Cardiac muscle cell (in vitro differentiated cells and primary cell): ENCODE data around the gene POLA2. TPM values are rescaled to one million over a fixed set of nuclear protein-coding genes. Genes with fewer than 3 reads are reported as not detected.

Experiments
- DNase-seq, 2 donors: peaks; one replicate each; pipeline versions ENCODE4 v3.0.0 to v3.0.0-alpha.2; 2010 to 2017; ENCODE audit warnings: low read depth in 1 of 2, low spot score in 1 of 2
- H3K27ac ChIP-seq: fragments of 200-600 bp; sonication (generic); 2 replicates; pipeline ENCODE4 v1.5.1; 2016
- H3K27me3 ChIP-seq: fragments of 200-600 bp; sonication (generic); 2 replicates; pipeline ENCODE4 v1.6.0; 2016; ENCODE audit warnings: control low read depth
- H3K36me3 ChIP-seq: fragments of 200-600 bp; sonication (generic); 2 replicates; pipeline ENCODE4 v1.5.1; 2016; ENCODE audit warnings: control low read depth
- H3K4me1 ChIP-seq: fragments of 200-600 bp; sonication (generic); 2 replicates; pipeline ENCODE4 v1.8.1; 2017; ENCODE audit warnings: low read depth, mild to moderate bottlenecking, mixed run types
- H3K4me3 ChIP-seq: fragments of 200-600 bp; sonication (generic); 2 replicates; pipeline ENCODE4 v1.5.1; 2016; ENCODE audit warnings: mild to moderate bottlenecking
- H3K9me3 ChIP-seq: fragments of 200-600 bp; sonication (generic); 2 replicates; pipeline ENCODE4 v1.5.1; 2017; ENCODE audit warnings: low read depth, mild to moderate bottlenecking, control low read depth
- CTCF ChIP-seq: IDR thresholded peaks from 2 replicates; pipeline ENCODE4 v1.5.1; 2012; ENCODE audit warnings: low read depth, mild to moderate bottlenecking, low read length
- polyA plus RNA-seq: library from polyadenylated mRNA; unstranded; fragments of >200 nt; fragmentation: Nextera tagmentation; extraction: Ambion mirVana; gene quantifications from 2 replicates; pipeline ENCODE4 v1.2.1, GENCODE V29; 2016
- total RNA-seq: library from RNA; depleted of rRNA; stranded (reverse); fragments of >200 nt; gene quantifications from 2 replicates; pipeline ENCODE4 v1.2.3, GENCODE V29; 2016

POLA2 gene
- total and polyA plus RNA-seq, 2 experiments from 2014 or later = 20.3 to 31.7 TPM

DNA sequence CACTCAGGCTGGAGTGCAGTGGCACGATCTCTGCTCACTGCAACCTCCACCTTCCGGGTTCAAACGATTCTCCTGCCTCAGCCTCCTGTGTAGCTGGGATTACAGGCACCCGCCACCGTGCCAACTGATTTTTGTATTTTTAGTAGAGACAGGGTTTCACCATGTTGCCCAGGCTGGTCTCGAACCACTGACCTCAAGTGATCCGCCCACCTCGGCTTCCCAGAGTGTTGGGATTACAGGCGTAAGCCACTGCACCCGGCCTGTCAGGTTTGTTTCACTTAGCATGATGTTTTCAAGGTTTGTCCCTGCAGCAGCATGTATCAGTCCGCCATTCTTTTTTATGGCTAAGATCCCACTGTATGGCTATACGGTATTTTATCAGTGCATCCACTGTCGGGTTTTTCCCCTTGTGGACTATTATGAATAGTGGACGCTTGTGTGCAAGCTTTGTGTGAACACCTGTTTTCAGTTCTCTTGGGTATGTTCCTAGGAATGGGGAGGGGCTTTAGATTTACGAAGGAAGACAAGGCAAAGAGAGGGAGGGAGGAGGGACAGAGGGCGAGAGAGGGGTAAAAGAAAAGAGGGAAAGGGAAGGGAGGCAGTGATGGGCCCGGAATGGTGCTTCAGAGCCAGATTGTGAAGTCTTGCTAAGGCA, 39.0 kb downstream of the POLA2 start:
- Histone ChIP-seq H3K27ac (no peak overlapping the region), H3K4me1 (peaks cover 20% of the 10 kb centered on the region)
- no peak for TF ChIP-seq CTCF

DNA sequence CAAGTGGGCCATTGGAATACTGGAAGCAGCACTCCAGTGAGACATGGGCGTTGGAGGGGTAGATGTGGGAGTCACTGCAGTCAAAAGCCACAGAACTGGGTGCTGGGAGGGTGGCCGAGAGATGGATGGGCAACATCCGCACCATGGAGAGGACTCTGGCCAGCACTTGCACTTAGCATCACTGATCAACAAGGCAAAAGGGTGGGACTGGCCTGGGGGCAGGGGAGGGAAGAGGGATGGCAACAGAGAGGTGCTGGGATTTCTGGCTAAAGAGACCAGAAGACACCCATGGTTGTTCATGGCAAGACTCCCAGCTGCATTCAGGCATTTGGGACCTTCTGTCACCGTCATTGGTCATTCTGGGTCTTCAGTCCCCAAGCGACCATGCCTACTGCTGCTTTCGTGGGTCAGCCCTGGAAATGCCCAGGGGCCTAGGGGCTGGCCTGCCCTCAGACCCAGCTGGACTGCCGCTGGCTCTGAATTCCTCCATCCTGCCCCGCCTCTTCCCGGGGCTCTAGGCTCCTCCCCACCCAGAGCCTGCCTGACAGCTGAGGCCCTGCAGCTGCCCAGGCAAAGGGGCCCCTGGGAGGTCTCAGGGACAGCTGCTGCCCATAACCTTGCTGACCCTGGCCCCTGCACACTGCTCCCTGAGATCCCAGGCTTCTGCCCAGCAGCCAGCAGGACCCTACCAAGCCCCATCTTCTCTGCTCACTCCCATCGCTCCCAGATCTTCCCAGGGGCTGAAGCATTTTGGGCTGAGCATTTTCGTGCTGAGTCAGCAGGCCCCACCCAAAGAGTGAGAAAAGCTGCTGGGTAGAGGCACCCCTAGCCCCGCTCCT, 39.9 kb downstream of the POLA2 start:
- no peaks in the 10 kb centered on the region for H3K27me3 ChIP-seq
- peak; percentile 79 to 83 for DNase-seq
- H3K36me3 ChIP-seq = no peaks in the 10 kb centered on the region
- H3K4me1 ChIP-seq = peaks cover 20% of the 10 kb centered on the region
- H3K4me3 ChIP-seq = no peak overlapping the region
- no peaks in the 10 kb centered on the region for H3K9me3 ChIP-seq
- TF ChIP-seq CTCF = no peak
- H3K27ac ChIP-seq = peak overlapping the region; percentile 53

More for the DNA sequence above, 39.0 kb downstream of the POLA2 start:
- no peak overlapping the region for H3K4me3 ChIP-seq
- H3K36me3 ChIP-seq = peaks cover 3% of the 10 kb centered on the region
- no peaks in the 10 kb centered on the region for H3K27me3 ChIP-seq
- no peaks in the 10 kb centered on the region for H3K9me3 ChIP-seq
- no peak for DNase-seq

- Histone ChIP-seq H3K36me3 (no peaks in the 10 kb centered on the region), H3K4me3 (no peak overlapping the region), H3K4me1 (peaks cover 16% of the 10 kb centered on the region), H3K27me3 (no peaks in the 10 kb centered on the region), H3K27ac (no peak overlapping the region), H3K9me3 (no peaks in the 10 kb centered on the region)
- DNase-seq = no peak
- TF ChIP-seq CTCF = no peak
Observed at GRCh38 chr11:65303555-65303954, 41.8 kb downstream of the POLA2 start.

DNA sequence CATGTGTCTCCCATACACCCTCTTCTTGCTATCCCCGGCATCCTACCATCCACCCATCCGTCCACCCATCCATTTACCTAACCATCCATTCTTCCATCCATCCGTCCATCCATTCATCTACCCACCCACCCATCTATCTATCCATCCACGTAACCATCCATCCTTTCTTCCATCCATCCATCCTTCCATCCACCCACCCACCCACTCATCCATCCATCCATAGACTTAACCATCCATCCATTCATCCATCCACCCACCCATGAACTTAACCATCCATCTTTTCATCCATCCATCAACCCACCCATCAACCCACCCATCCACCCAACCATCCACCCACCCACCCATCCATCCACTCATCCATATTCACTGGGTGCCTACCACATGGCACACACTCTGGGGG, 42.3 kb downstream of the POLA2 start:
- no peaks in the 10 kb centered on the region for H3K36me3 ChIP-seq

DNA sequence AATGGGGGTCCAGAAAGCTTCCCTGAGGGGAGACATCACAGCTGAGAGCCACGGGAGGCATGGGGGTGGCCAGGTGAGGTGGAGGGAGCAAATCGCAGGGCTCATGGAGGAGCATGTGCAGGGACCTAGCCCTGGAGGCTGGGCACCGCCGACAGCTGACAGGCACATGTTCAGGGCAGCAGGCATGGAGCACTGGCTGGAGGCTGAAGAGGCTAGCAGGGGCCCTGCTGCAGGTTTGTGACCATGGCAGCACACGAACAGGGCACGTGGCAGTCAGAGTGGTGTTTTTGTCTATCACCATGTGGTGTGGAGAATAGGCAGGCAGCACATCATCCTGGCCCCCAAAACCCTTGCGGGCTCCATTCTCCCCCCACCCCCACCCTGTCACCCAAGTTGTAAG, 42.9 kb downstream of the POLA2 start:
- Histone ChIP-seq H3K36me3 (no peaks in the 10 kb centered on the region), H3K27me3 (no peaks in the 10 kb centered on the region), H3K4me1 (peaks cover 11% of the 10 kb centered on the region), H3K4me3 (no peak overlapping the region), H3K27ac (no peak overlapping the region), H3K9me3 (no peaks in the 10 kb centered on the region)
- no peak for DNase-seq
- no peak for TF ChIP-seq CTCF

More for the DNA sequence above, 42.3 kb downstream of the POLA2 start:
- Histone ChIP-seq H3K9me3 (no peaks in the 10 kb centered on the region), H3K27ac (no peak overlapping the region), H3K27me3 (no peaks in the 10 kb centered on the region), H3K4me3 (no peak overlapping the region), H3K4me1 (peaks cover 11% of the 10 kb centered on the region)
- DNase-seq = no peak
- no peak for TF ChIP-seq CTCF
